GM19239 (cell line): ENCODE measurements around the gene UFSP2.
A peak's percentile ranks its signal among the peaks of the same experiment; 100 is the strongest.
"Not testable (repeated sequence)": the region's sequence is repeated elsewhere in the genome, so short reads cannot be mapped to it uniquely, and the experiment has no call there.

Source experiments
- DNase-seq: peaks from one replicate; pipeline ENCODE4 v3.0.0; 2011; ENCODE audit warnings: low spot score; ENCODE audit not compliant: insufficient read length
- FAIRE-seq: peaks from 2 replicates; lab custom pipeline; 2011; peaks lifted over from hg19 to GRCh38; lab: Jason Lieb, UNC

The UFSP2 gene

GRCh38 chr4:185390941-185391340 lies 34.8 kb downstream of the UFSP2 start:
- no peak for DNase-seq
- no peak for FAIRE-seq

GRCh38 chr4:185387957-185388356 lies 37.8 kb downstream of the UFSP2 start:
- DNase-seq (no peak), FAIRE-seq (no peak)

- no peak for FAIRE-seq
- no peak for DNase-seq
These were observed 40.8 kb downstream of the UFSP2 start for GRCh38 chr4:185384930-185385331.

GRCh38 chr4:185384061-185384460 lies 41.7 kb downstream of the UFSP2 start:
- FAIRE-seq (no peak), DNase-seq (no peak)

- DNase-seq, result no peak
- FAIRE-seq, result no peak
These were observed 42.3 kb downstream of the UFSP2 start for GRCh38 chr4:185383451-185383850.

GRCh38 chr4:185382754-185383153 lies 43.0 kb downstream of the UFSP2 start:
- DNase-seq (no peak), FAIRE-seq (no peak)

- DNase-seq, result no peak
- no peak for FAIRE-seq
These were observed 44.2 kb downstream of the UFSP2 start for GRCh38 chr4:185381288-185382196.

GRCh38 chr4:185380320-185380719 lies 45.4 kb downstream of the UFSP2 start:
- DNase-seq (no peak), FAIRE-seq (no peak)

- FAIRE-seq (peak; percentile 28), DNase-seq (no peak)
These were observed 46.2 kb downstream of the UFSP2 start for GRCh38 chr4:185379326-185380295.

- no peak for FAIRE-seq
These were observed 47.5 kb downstream of the UFSP2 start for GRCh38 chr4:185378264-185378663.

GRCh38 chr4:185374573-185374972 lies 51.2 kb downstream of the UFSP2 start:
- no peak for FAIRE-seq
- no peak for DNase-seq

More at GRCh38 chr4:185378264-185378663, 47.5 kb downstream of the UFSP2 start:
- DNase-seq, result no peak

- DNase-seq, result no peak
- FAIRE-seq, result no peak
These were observed 51.7 kb downstream of the UFSP2 start for GRCh38 chr4:185374027-185374426.

- FAIRE-seq, result no peak
- no peak for DNase-seq
These were observed 54.1 kb downstream of the UFSP2 start for GRCh38 chr4:185371702-185372101.

- DNase-seq (no peak), FAIRE-seq (no peak)
These were observed 55.4 kb downstream of the UFSP2 start for GRCh38 chr4:185370268-185370949.

GRCh38 chr4:185369731-185370130 lies 56.0 kb downstream of the UFSP2 start:
- DNase-seq (no peak), FAIRE-seq (no peak)

- no peak for DNase-seq
- FAIRE-seq, result no peak
These were observed 60.9 kb downstream of the UFSP2 start for GRCh38 chr4:185364886-185365285.

GRCh38 chr4:185363251-185363650 lies 62.5 kb downstream of the UFSP2 start:
- FAIRE-seq, result no peak
- DNase-seq, result no peak

- DNase-seq, FAIRE-seq: not testable (repeated sequence)
These were observed 63.2 kb downstream of the UFSP2 start for GRCh38 chr4:185362570-185362969.

- no peak for DNase-seq
These were observed 63.9 kb downstream of the UFSP2 start for GRCh38 chr4:185361872-185362271.

GRCh38 chr4:185359767-185360446 lies 65.9 kb downstream of the UFSP2 start:
- no peak for DNase-seq
- no peak for FAIRE-seq

More at GRCh38 chr4:185361872-185362271, 63.9 kb downstream of the UFSP2 start:
- peak; percentile 77 for FAIRE-seq
